ENCODE data around the gene TFG. TPM values are rescaled to one million over a fixed set of nuclear protein-coding genes. Genes with fewer than 3 reads are reported as not detected.

Gene TFG
- total RNA-seq, 2 experiments from 2014 or later, result 51.2 to 51.7 TPM

DNA sequence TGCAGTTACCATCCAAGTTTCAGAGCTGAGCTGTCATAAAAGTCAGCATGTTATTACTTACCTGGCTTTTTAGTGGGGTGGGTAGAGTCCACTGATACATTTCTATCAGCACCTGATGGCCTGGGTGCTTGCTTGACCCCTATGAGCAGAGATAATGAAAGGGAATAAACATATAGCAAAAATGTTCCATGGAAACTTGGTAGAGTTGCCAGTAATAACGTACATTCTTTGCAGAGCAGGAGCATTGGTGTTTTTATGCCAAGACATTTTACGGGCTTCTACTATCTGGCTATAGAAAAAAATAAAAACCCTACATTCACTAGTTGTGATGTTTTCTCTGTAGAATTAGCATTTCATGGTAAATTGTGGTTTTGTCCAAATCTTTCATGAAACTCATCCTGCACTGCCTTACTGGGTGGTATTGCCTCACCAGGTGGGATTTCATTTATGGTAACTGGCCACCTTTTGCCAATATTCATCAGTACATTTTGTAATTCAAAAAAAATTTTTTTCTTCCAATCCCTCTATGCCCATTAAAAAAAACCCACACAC, 70.9 kb downstream of the TFG start:
- ChIA-PET POLR2A (no interaction called here), CTCF (no interaction called here)

DNA sequence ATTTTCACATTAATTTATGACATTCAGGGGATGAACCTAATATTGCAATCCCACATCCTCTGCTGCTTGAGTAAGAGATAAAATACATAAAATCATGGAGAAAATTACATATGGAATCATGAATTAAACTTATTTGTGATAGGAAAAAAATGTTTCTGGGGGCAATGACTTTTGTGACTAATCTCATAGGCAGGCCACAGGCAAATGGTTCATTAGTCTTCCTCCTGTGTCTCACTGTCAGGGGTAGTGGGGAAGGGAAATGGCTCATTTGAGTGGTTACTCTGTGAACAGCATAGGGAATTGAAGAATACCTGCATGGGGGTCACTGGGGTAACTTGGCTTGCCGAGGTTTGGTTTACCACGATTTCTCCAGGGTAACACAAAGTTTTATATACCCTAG, 72.0 kb downstream of the TFG start:
- CTCF ChIA-PET, result no interaction called here
- POLR2A ChIA-PET, result no interaction called here

GRCh38 chr3:100782348-100782747, 73.1 kb downstream of the TFG start:
- POLR2A ChIA-PET, result no interaction called here
- CTCF ChIA-PET, result no interaction called here

- CTCF ChIA-PET, result no interaction called here
- POLR2A ChIA-PET, result no interaction called here
Measured at GRCh38 chr3:100782906-100783305, 73.6 kb downstream of the TFG start.

- ChIA-PET POLR2A (no interaction called here), CTCF (no interaction called here)
Measured at GRCh38 chr3:100783619-100784018, 74.3 kb downstream of the TFG start.

- POLR2A ChIA-PET, result no interaction called here
- CTCF ChIA-PET, result no interaction called here
Measured at GRCh38 chr3:100789579-100789978, 80.3 kb downstream of the TFG start.

DNA sequence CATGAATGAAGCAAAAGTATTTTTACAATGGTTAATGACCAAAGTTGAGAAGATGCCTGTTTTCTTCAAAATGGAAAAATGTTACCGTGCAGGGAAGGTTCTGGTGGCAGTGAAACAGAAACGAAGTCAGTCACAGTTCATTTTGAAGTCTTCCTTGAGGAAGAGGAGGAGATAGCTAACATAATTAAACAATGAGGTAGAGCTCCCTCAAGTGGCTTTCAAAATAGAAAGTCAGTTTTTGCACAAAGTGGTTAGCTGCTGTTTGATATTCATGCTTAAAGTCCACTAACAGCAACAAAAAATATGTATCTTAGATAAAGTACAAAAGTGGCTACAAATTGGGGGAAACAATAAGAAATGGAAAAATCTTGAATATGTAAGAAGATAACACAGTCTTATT, 87.3 kb downstream of the TFG start:
- POLR2A ChIA-PET, result no interaction called here
- CTCF ChIA-PET, result no interaction called here

DNA sequence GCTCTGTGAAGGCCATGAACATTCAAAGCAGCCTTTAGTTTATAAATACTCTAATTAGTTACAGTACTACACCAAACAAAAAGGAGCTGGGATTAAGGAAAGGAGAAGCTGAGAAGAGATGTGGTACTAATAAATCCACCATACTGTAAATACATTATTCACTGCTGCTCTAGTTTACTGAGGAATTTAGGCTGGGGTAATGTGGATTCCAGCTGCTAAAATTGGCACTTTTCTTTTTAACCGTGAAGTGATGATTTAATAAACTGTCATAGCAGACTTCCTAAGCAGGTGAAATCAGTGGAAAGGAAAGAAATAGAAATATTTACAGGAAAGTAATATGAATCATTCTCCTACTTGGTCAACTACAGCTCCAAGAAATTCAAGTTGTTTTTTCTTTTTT, 88.7 kb downstream of the TFG start:
- POLR2A ChIA-PET, result no interaction called here
- CTCF ChIA-PET, result no interaction called here

Other genes starting within 250 kb of the TFG start
- gene TMEM45A, start 216.9 kb upstream of the TFG start, total RNA-seq, result 1 to 10 TPM; 1.9 to 2.6 TPM
- gene ADGRG7, start 99.9 kb upstream of the TFG start, total RNA-seq, result not detected